Mammary epithelial cell (primary cell): Measurements from ENCODE around the gene KANK3.

Experiments
- EZH2 ChIP-seq: IDR thresholded peaks from 2 replicates; pipeline ENCODE4 v1.6.1; 2012; ENCODE audit warnings: low read length, inconsistent platforms, borderline replicate concordance
- TF ChIP-seq, protein P1 (sequence below), 2 donors: IDR thresholded peaks in 1 of 2; conservative IDR thresholded peaks in 1 of 2; 2 replicates each; pipeline ENCODE4 v1.5.1; 2011 to 2012; ENCODE audit warnings: inconsistent platforms in 2 of 2, low read length in 2 of 2, mild to moderate bottlenecking in 2 of 2, control low read depth in 1 of 2, low read depth in 1 of 2; ENCODE audit not compliant: insufficient read depth in 1 of 2; ENCODE audit errors: extremely low read depth in 1 of 2

DNA sequence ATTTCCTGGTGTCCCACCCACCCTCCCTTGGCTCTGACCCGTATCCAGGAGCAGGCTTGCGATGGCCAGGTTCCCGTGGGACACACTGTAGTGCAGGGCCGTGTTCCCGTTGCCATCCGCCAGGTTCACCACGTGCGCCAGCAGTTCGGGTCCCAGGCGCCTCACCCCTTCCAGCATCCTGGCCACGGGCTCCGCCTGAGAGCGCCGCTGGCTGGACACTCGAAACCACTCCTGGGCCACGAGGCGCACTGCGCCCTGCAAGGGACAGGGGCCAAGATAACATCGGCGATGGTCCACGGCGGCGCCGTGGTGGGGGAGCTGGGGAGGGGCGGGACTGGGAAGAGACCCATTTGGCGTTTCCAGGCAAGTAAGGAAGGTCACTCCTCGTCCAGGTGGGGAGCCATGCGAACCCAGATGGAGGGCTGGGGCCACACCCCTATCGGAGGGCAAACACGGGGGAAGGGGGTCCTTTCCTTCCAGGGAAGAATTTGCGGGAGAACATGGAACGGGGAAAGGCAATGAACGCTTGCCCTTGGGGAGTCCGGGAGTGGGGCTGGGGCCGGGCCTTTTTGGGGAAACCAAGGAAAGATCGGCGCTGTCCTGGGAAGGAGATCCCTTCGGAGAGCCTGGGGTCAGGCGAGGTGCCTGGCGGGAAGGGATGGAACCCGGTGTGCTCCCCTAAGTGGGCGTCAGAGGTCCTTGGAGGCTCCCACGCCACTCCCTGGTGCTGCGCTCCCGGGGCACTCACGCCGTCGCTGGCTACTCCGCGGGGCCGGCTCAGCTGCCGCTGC, 9.9 kb downstream of the KANK3 start:
- TF ChIP-seq, protein P1, sequence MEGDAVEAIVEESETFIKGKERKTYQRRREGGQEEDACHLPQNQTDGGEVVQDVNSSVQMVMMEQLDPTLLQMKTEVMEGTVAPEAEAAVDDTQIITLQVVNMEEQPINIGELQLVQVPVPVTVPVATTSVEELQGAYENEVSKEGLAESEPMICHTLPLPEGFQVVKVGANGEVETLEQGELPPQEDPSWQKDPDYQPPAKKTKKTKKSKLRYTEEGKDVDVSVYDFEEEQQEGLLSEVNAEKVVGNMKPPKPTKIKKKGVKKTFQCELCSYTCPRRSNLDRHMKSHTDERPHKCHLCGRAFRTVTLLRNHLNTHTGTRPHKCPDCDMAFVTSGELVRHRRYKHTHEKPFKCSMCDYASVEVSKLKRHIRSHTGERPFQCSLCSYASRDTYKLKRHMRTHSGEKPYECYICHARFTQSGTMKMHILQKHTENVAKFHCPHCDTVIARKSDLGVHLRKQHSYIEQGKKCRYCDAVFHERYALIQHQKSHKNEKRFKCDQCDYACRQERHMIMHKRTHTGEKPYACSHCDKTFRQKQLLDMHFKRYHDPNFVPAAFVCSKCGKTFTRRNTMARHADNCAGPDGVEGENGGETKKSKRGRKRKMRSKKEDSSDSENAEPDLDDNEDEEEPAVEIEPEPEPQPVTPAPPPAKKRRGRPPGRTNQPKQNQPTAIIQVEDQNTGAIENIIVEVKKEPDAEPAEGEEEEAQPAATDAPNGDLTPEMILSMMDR (conservative IDR thresholded peaks at IDR 0.05 in 1 of 2, IDR thresholded peaks at IDR 0.05 in 1 of 2; ENCODE audit: extremely low read depth in 1 of 2, insufficient read depth in 1 of 2, low read depth in 1 of 2, low read length in 2 of 2), result no peak
- no peak for TF ChIP-seq EZH2
